Glomerular visceral epithelial cell (primary cell): ENCODE data around the gene OGFR.

Experiments
- DNase-seq: peaks from one replicate; pipeline ENCODE4 v3.0.0-alpha.2; 2016; ENCODE audit errors: extremely low spot score

The OGFR gene

GRCh38 chr20:62770111-62770910 is 34.3 kb upstream of the OGFR start:
- no peak for DNase-seq

- DNase-seq, result no peak
Measured at GRCh38 chr20:62770916-62771315, 33.7 kb upstream of the OGFR start.

- DNase-seq, result no peak
Measured at GRCh38 chr20:62771396-62772102, 33.1 kb upstream of the OGFR start.

DNA sequence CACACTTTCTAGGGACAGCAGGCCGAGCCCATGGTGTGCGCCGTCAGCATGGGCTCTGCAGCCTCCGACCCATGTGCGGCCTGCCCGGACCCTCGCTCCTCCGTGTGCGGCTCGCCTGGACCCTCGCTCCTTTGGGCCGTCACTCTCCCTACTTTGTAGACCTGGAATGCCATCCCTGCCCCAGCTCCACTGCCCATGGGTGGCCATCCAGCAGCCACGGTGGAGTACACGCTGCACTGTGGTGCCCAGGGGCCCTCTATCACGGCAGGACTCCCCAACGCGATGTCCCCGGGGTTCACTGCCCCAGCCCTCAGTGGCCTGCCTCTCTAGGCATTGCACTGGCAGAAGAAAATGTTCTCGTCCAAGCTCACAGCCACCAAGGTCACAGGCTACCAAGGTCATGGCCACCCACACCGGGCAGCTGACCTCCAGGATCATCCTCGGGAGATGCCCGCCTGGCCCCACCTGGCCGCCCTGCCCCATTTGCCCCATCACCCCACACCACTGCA is 32.5 kb upstream of the OGFR start:
- DNase-seq, result no peak

DNA sequence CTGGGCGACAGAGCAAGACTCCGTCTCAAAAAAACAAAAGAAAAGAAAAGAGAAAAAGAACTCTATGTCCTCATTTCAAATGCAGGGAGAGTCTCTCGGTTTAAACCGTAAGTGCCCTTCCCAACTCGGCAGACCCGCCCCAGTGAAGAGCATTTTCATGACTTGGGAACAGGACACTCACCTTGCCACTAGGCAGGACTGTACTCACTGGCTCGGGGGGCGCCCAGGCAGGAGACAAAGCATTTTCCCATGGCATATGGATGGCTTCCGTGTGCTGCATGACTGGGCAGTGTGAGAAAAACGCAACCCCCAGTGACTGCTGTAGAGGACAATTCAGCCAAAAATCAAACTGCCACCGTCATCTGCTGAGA is 32.0 kb upstream of the OGFR start:
- no peak for DNase-seq

DNA sequence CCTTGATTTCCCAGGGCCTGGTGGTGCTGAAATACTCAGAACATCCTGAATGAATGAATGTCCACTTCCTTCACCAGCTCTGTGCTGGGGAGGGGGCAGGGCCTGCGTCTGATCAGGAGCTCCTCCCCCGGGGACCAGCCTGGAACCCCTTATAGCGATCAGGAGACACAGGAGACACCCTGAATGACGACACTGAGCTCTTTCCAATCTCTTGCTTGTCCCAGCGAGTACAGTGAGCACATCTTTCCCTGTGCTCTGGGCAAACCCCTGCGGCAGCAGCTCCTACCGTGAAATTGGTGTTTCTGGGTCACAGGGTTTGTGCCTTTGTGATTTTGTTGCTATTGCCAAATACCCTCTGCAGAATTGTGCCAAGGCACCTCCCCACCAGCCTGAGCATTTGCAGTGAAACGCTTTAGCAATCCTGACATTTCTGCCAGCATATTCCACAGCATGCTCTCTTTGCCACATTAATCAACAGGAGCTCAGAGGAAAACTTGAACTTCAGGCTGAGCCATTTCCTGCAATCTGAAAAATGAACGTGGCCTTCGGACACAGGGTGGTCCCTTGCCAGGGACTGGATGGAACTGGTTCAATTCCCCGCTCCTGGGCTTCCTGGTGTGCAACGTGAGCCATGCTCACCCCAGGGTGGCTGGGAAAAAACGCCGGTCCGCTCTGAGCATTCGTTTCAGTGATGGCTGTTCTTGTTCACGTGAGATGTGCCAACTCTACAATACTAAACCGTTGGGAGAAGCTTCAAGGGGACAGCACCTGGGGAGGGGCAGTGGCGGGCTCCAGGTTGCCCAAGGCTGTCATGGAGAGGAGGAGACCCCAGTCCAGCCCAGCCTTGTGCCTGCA is 31.4 kb upstream of the OGFR start:
- DNase-seq, result no peak

DNA sequence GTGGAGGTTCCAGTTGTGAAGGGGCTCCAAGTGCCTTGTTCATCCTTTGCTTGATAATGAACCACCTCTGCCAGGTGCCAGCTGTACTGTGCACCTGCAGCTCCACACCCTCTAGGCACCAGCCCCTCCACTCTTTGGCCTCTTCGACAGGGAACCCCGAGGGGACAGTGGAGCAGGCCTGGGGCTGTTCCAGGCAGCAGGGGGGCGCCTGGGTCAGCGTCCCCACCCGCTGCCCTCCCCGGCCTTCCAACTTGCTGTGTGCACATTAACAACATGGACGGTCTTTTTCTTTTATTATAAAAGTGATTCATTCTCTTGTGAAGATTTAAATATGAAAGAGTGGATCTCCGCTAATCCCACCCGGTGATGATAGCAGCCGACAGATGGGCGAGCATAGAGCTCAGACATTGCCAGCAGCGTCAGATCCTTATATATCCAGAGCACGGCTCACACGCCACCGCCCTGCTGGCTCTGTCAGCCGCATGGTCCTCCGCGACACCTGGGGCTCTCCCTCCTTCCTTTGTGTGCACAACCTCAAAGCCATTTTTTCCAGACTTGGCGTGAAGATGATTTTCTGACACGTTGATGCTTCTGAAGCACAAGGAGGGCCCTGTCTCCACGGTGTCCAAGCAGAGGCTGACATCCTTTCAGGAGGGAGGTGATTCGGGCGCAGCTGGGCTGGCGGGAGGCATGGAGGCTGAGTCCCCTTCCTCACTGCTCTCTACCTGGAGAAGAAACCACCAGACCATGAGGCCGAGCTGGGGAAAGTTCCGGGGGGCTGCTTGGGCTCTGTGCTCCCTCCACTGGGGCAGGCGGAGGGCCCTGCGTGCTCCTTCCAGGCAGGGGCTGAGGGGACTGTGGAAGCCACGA is 30.6 kb upstream of the OGFR start:
- no peak for DNase-seq

GRCh38 chr20:62774762-62775161 is 29.9 kb upstream of the OGFR start:
- no peak for DNase-seq

- no peak for DNase-seq
Measured at GRCh38 chr20:62775206-62775605, 29.4 kb upstream of the OGFR start.

DNA sequence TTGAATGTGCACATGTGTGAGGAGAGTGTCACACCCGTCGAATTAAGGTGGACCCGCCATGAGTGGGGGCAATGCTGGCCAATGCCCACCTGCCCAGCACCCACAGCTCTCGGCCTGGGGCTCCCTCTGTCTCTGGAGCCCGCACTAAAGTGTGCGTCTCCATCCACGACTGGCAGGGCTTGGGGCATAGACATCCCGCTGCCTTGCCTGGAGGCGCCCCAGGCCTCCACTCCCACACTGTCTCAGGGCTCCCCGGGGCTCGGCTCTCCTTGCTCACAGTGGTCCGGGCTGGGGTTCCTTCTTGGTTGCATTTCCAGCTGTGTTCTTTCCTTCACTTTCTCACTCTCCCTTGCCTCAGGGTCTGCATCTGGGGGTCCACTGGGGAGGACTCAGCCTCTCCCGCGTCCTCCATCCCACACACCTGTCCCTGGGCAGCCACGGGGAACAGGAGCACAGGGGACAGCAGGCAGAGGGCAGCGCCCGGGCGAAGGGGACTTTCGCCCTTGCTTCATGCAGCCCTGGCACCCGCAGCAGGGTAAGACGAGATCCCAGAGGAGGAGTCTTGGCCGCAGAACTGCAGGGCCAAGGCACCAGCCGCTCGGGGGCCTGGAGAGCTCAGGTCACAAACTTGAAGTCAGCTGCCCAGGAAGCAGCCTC is 28.5 kb upstream of the OGFR start:
- no peak for DNase-seq

DNA sequence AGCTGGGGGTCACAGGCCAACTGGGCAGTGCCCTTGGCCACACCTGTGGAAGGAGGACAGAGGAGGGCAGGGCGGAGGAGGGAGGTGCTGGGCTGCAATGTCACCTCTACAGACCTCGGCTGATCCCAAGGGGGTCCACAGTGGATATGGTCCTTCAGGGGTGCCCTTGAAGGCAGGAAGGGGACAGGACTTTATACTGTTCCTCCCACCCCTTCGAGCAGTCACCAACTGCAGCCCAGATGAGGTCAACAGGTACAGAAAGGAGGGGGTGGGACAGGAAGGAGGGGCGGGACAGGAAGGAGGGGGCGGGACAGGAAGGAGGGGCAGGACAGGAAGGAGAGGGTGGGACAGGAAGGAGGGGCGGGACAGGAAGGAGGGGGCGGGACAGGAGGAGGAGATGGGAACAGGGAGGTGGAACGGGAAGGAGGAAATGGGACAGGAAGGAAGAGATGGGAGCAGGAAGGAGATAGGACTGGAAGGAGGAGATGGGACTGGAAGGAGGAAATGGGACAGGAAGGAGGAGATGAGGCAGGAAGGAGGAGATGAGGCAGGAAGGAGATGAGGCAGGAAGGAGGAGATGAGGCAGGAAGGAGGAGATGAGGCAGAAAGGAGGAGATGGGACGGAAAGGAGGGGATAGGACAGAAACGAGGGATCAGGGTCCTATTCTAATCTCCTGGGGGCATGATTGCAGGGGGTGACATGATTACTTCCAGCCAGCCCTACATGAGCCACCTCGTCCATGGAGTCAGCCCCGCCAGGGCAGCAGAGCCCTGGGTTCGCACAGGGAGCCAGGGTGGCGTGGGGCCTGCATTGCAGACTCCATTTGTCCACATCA is 27.7 kb upstream of the OGFR start:
- peak; percentile 75 for DNase-seq

DNA sequence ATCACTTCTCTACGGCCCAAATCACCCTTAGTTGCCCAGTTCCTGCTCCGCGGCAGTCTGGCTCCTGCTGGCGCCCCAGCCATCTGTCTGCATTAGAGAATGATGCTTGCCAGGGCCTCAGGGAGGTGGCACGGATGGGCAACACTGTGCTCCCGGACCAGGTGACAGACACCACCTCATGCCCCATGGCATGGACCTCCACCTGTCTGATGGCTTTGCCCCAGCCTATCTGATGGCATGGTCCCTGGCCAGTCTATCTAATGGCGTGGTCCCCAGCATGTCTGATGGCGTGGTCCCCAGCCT is 27.2 kb upstream of the OGFR start:
- DNase-seq, result no peak

GRCh38 chr20:62778058-62778457 is 26.6 kb upstream of the OGFR start:
- no peak for DNase-seq

- no peak for DNase-seq
Measured at GRCh38 chr20:62778601-62779416, 25.8 kb upstream of the OGFR start.

GRCh38 chr20:62779417-62779685 is 25.3 kb upstream of the OGFR start:
- no peak for DNase-seq

DNA sequence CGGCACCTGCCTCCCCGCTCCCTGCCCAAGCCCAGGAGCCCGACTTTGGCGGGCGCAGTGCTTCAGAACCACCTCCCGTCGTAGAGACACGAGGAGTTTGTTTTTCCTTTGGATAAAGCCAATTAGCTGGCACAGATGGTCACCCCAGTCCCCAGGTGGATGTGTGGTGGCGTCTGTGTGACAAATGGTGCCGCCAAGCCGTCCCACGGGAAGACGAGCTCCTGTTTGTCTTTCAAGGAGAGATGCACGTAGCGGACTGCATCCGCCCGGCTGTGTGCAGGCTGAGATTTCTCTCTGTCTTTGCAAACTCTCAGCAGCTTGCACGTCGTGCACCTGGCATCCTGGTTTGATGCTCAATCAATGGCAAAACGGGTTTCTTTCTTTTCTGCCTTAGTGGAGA is 24.4 kb upstream of the OGFR start:
- no peak for DNase-seq

GRCh38 chr20:62780696-62781095 is 23.9 kb upstream of the OGFR start:
- no peak for DNase-seq

- DNase-seq, result no peak
Measured at GRCh38 chr20:62782149-62782892, 22.3 kb upstream of the OGFR start.

DNA sequence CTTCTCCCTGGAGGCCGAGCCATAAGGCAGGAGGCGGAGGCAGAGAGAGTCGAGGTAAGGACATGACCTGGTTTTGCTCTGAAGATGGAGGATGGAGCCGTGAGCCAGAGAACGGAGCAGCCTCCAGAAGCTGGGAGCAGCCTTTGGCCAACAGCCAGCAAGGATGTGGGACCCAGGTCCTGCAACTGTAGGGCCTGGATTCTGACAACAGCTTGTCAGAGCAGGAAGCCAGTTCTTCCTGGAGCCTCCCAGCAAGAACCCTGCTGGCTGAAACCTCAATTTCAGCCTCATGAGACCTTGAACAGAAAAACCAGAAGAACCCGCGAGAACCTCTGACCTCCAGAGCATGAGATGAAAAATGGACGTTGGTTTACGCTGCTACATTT is 21.7 kb upstream of the OGFR start:
- DNase-seq, result no peak
